Neutrophil (primary cell): Measurements from ENCODE around the gene SHANK1.
"Not testable (repeated sequence)": the region's sequence is repeated elsewhere in the genome, so short reads cannot be mapped to it uniquely, and the experiment has no call there.

ENCODE experiments used
- H3K27ac ChIP-seq: fragments of 200-600 bp; sonication (generic); 2 replicates; pipeline ENCODE4 v1.5.1; 2016; ENCODE audit warnings: mild to moderate bottlenecking, moderate library complexity
- H3K27me3 ChIP-seq: fragments of 200-600 bp; sonication (generic); 2 replicates; pipeline ENCODE4 v1.6.0; 2016; ENCODE audit warnings: mild to moderate bottlenecking
- H3K36me3 ChIP-seq: fragments of 200-600 bp; sonication (generic); 2 replicates; pipeline ENCODE4 v1.5.1; 2017
- H3K4me1 ChIP-seq, 2 experiments: fragments of 200-600 bp in 1 of 2; sonication (generic) in 1 of 2; 1 replicate in 1 of 2; 2 replicates in 1 of 2; pipeline versions ENCODE4 v1.5.1 to v1.6.1; 2013 to 2016; ENCODE audit warnings: low read depth in 1 of 2, low read length in 1 of 2, mild to moderate bottlenecking in 1 of 2, moderate library complexity in 1 of 2; ENCODE audit not compliant: control insufficient read depth in 1 of 2, insufficient read depth in 1 of 2
- H3K4me3 ChIP-seq, 2 experiments: fragments of 200-600 bp in 1 of 2; sonication (generic) in 1 of 2; 1 replicate in 1 of 2; 2 replicates in 1 of 2; pipeline ENCODE4 v1.5.1; 2013 to 2016; ENCODE audit warnings: low read depth in 1 of 2, low read length in 1 of 2, mild to moderate bottlenecking in 1 of 2, moderate library complexity in 1 of 2
- H3K9me3 ChIP-seq: fragments of 200-600 bp; sonication (generic); 2 replicates; pipeline ENCODE4 v1.5.1; 2016
- TF ChIP-seq, protein P1 (sequence below): fragments of 200-600 bp; sonication (generic); IDR thresholded peaks from 2 replicates; pipeline ENCODE4 v1.5.1; 2016; ENCODE audit warnings: antibody characterized with exemption

The SHANK1 gene

DNA sequence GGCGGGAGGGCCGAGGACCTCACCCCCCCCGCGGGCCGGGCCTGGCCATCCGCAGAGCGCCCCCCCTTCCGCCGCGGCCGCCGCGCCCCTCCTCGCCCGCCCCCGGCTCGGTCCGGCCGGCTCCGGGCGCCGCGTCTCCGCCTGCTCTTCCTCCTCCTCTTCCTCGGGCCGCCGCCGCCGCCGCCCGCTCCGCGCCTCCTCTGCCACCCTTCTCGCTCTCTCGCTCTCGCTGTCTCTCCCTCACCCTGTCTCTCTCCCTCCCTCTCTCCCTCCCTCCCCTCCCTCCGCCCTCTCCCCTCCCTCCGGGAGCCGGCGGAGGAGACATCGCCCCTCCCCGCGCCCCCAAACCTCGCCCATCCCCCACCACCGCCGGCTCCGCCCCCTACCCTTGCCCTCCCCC, at the start of gene SHANK1:
SHANK1 (minus strand) TSS at position 237 of the 400 bp plus-strand sequence. CDS start 2,883 bp downstream, outside the sequence.
- no peak within 1 kb of the TSS for H3K4me3 ChIP-seq

DNA sequence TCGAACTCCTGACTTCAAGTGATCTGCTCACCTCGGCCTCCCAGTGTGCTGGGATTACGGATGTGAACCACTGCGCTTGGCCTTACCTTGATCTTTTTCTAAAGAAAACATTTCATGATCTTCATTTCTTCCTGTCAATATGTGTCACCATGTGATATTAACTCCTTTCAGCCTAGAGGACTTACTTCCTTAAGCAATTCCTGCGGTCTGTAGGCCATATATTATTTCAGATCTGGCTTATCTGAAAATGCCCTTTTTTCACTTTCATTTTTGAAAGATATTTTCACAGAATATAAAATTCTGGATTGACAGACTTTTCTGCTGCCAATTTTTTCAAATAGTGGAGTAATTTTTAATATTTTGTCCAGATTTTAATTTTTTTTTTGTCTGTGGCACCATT, 48.7 kb upstream of the SHANK1 start:
- no peak overlapping the region for H3K4me3 ChIP-seq
- no peaks in the 10 kb centered on the region for H3K36me3 ChIP-seq
- no peaks in the 10 kb centered on the region for H3K4me1 ChIP-seq
- no peaks in the 10 kb centered on the region for H3K9me3 ChIP-seq
- TF ChIP-seq, protein P1, sequence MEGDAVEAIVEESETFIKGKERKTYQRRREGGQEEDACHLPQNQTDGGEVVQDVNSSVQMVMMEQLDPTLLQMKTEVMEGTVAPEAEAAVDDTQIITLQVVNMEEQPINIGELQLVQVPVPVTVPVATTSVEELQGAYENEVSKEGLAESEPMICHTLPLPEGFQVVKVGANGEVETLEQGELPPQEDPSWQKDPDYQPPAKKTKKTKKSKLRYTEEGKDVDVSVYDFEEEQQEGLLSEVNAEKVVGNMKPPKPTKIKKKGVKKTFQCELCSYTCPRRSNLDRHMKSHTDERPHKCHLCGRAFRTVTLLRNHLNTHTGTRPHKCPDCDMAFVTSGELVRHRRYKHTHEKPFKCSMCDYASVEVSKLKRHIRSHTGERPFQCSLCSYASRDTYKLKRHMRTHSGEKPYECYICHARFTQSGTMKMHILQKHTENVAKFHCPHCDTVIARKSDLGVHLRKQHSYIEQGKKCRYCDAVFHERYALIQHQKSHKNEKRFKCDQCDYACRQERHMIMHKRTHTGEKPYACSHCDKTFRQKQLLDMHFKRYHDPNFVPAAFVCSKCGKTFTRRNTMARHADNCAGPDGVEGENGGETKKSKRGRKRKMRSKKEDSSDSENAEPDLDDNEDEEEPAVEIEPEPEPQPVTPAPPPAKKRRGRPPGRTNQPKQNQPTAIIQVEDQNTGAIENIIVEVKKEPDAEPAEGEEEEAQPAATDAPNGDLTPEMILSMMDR: no peak
- H3K27me3 ChIP-seq: no peaks in the 10 kb centered on the region
- H3K27ac ChIP-seq: no peak overlapping the region

More for the DNA sequence above, at the start of gene SHANK1:
- Histone ChIP-seq H3K9me3 (no peaks in the 10 kb centered on the region), H3K27me3 (peaks cover 98% of the 10 kb centered on the region), H3K27ac (no peak within 1 kb of the TSS), H3K4me1 (peaks cover 18 to 24% of the 10 kb centered on the region in 2 experiments), H3K36me3 (no peaks in the 10 kb centered on the region)
- TF ChIP-seq, protein P1: no peak

DNA sequence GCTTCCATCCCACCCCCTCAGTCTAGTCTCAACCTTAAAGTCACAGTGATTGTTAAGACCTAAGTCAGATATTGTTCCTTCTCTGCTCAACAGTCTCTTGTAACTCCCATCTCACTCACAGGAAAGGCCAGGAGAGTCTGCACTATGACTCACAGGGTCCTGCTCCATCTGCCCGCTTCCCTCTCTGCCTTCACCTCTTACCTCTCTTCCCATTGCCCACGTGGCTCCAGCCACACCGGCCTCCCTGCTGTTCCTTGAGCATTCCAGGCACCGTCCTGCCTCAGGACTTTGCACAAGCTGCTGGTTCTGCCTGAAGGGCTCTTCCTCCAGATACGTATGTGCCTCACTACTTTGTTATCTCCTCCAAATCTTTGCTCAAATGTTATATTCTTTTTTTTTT, 47.7 kb upstream of the SHANK1 start:
- H3K27me3 ChIP-seq: not testable (repeated sequence)

DNA sequence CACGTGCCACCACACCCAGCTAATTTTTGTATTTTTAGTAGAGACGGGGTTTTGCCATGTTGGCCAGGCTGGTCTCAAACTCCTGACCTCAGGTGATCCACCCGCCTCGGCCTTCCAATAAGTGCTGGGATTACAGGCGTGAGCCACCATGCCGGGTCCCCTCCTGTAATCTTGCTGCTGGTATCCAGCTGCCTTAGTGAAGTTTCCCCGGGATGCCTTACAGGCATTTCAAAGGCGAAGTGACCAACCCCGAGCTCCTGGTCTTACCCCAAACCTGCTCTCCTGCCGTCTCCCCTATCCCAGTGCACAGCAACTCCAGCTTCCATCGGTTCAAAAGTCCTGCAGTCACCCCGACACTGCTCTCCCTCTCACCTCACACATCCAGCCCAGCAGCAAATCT, 47.1 kb upstream of the SHANK1 start:
- not testable (repeated sequence) for H3K9me3 ChIP-seq, H3K27ac ChIP-seq, H3K27me3 ChIP-seq, H3K36me3 ChIP-seq, H3K4me1 ChIP-seq, H3K4me3 ChIP-seq

More for the DNA sequence above, 47.7 kb upstream of the SHANK1 start:
- not testable (repeated sequence) for H3K4me1 ChIP-seq, H3K36me3 ChIP-seq, H3K4me3 ChIP-seq, H3K27ac ChIP-seq, H3K9me3 ChIP-seq

DNA sequence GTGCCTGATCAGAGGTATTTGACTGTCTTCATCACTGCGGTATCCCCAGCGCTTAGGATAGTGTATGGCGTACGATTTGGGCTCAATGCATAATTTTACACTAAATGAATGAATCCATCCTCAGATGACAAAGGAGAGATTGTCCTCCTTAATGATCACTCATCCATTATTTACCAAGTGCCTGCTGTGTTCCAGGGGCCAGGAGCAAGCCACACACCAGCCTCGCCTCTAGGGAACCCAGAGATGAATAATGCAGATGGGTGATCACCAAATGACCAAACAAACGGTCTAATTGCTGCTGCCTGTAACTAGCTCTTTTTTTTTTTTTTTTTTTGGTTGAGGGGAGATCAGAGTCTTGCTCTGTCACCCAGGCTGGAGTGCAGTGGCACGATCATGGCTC, 44.8 kb upstream of the SHANK1 start:
- Histone ChIP-seq H3K27me3 (no peaks in the 10 kb centered on the region), H3K27ac (no peak overlapping the region), H3K36me3 (no peaks in the 10 kb centered on the region), H3K4me1 (no peaks in the 10 kb centered on the region), H3K4me3 (no peak overlapping the region), H3K9me3 (no peaks in the 10 kb centered on the region)
- TF ChIP-seq, protein P1: no peak

DNA sequence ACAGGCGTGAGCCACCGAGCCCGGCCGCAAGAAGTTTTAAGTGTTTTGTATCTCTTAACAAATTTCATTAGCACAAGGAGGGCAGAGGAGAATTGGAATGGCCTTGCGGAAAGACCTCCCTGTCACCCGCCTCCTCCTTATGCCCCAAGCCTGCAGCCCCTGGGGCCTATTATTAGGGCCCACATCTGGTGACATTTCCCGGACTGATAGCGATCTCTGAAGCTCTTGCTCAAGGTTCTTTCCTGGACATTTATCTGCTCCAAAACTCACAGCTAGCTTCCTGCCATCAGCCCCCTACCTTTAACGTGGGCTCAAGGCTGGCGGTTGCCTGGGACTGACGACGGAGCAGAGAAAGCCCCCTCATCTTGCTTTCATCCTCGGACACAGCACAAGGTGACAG, 43.9 kb upstream of the SHANK1 start:
- not testable (repeated sequence) for H3K4me1 ChIP-seq, H3K4me3 ChIP-seq, H3K9me3 ChIP-seq, H3K36me3 ChIP-seq, H3K27me3 ChIP-seq, H3K27ac ChIP-seq

DNA sequence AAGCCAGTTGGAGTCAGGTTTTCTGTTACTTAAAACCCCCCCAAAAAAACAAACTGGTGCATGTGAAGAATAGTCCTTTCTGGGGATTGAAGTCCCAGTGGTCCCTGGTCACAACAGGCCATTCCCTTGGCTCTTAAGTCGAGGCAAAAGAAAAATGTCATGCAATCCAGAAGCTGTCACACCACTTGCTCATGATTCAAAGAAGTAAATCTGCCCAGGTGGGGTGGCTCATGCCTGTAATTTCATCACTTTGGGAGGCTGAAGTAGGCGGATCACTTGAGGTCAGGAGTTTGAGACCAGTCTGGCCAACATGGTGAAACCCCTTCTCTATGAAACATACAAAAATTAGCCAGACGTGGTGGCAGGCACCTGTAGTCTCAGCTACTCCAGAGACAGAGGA, 41.9 kb upstream of the SHANK1 start:
- H3K36me3 ChIP-seq, H3K27me3 ChIP-seq, H3K27ac ChIP-seq, H3K4me1 ChIP-seq, H3K4me3 ChIP-seq, H3K9me3 ChIP-seq: not testable (repeated sequence)

DNA sequence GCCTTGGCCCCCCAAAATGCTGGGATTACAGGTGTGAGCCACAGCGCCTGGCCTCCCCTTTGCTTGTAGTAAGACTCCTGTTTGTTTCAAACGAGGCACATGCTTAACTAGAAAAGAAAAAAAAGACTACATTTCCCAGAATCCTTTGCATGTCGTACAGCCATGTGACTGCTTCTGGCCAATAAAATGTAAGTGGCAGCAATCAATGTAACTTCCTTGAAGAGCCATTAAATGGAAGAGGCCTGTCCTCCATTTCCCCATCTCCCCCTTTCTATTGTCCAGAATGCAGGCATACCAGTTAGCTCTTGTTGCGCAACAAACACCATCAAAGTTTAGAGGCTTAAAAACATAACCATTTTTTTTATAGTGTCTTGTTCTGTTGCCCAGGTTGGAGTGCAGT, 40.3 kb upstream of the SHANK1 start:
- no peaks in the 10 kb centered on the region for H3K4me1 ChIP-seq
- peaks cover 2% of the 10 kb centered on the region for H3K27me3 ChIP-seq
- H3K4me3 ChIP-seq: no peak overlapping the region
- H3K27ac ChIP-seq: no peak overlapping the region
- no peaks in the 10 kb centered on the region for H3K9me3 ChIP-seq
- TF ChIP-seq, protein P1: no peak
- H3K36me3 ChIP-seq: no peaks in the 10 kb centered on the region

DNA sequence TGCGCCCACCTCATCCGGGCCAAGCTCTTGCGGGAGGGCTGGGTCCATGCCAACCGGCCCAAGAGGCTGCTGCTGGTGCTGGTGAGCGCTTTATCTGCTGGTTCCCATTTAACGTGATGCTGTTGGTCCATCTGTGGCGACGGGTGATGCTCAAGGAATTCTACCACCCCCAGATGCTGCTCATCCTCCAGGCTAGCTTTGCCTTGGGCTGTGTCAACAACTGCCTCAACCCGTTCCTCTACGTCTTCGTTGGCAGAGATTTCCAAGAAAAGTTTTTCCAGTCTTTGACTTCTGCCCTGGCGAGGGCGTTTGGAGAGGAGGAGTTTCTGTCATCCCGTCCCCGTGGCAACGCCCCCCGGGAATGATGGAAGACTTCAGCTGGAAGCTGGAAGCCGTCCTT, 39.5 kb upstream of the SHANK1 start:
- not testable (repeated sequence) for H3K4me1 ChIP-seq, H3K27me3 ChIP-seq, H3K9me3 ChIP-seq, H3K4me3 ChIP-seq, H3K27ac ChIP-seq, H3K36me3 ChIP-seq

DNA sequence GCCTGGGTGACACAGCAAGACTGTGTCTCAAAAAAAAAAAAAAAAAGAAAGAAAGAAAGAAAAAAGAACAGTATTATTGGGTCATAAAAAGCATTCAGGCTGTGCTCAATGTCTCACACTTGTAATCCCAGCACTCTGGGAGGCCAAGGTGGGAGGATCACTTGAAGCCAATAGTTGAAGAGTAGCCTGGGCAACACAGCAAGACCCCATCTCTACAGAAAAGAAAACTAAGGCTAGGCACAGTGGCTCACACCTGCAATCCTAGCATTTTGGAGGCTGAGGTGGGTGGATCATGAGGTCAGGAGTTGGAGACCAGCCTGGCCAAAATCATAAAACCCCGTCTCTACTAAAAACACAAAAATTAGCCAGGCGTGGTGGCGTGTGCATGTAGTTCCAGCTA, 38.0 kb upstream of the SHANK1 start:
- H3K9me3 ChIP-seq, H3K27ac ChIP-seq, H3K4me1 ChIP-seq, H3K27me3 ChIP-seq, H3K36me3 ChIP-seq, H3K4me3 ChIP-seq: not testable (repeated sequence)

DNA sequence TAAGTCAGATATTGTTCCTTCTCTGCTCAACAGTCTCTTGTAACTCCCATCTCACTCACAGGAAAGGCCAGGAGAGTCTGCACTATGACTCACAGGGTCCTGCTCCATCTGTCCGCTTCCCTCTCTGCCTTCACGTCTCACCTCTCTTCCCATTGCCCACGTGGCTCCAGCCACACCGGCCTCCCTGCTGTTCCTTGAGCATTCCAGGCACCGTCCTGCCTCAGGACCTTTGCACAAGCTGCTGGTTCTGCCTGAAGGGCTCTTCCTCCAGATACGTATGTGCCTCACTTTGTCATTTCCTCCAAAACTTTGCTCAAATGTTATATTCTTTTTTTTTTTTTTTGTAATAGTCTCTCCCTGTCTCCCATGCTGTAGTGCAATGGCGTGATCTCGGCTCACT, 36.6 kb upstream of the SHANK1 start:
- H3K4me1 ChIP-seq, H3K27ac ChIP-seq, H3K4me3 ChIP-seq, H3K27me3 ChIP-seq, H3K36me3 ChIP-seq, H3K9me3 ChIP-seq: not testable (repeated sequence)
